Sigmoid colon (tissue), 7 donors: ENCODE measurements around the gene ENDOV. TPM values are rescaled to one million over a fixed set of nuclear protein-coding genes. Genes with fewer than 3 reads are reported as not detected.

Experiments
- DNase-seq: peaks from one replicate; pipeline ENCODE4 v3.0.0-alpha.2; 2019
- H3K27ac ChIP-seq, 4 donors: fragments of 200-600 bp; sonication (generic); one replicate each; pipeline ENCODE4 v1.5.1; 2016 to 2019; ENCODE audit warnings: mild to moderate bottlenecking in 1 of 4
- H3K27me3 ChIP-seq, 3 donors: fragments of 200-600 bp; sonication (generic); one replicate each; pipeline ENCODE4 v1.5.1; 2019; ENCODE audit warnings: mild to moderate bottlenecking in 1 of 3
- H3K36me3 ChIP-seq, 4 donors: fragments of 200-600 bp; sonication (generic); one replicate each; pipeline ENCODE4 v1.5.1; 2016 to 2019
- H3K4me1 ChIP-seq, 4 donors: fragments of 200-600 bp; sonication (generic); one replicate each; pipeline ENCODE4 v1.5.1; 2017 to 2019
- H3K4me3 ChIP-seq, 4 donors: fragments of 200-600 bp; sonication (generic); one replicate each; pipeline ENCODE4 v1.5.1; 2017 to 2019; ENCODE audit warnings: mild to moderate bottlenecking in 2 of 4, moderate library complexity in 1 of 4
- H3K9me3 ChIP-seq, 4 donors: fragments of 200-600 bp in 3 of 4; sonication (generic) in 3 of 4; one replicate each; pipeline versions ENCODE4 v1.5.1 to v1.6.1; 2013 to 2019
- CTCF ChIP-seq, 4 experiments: fragments of 450-650 bp in 3 of 4; fragments of 200-600 bp in 1 of 4; IDR thresholded peaks; one replicate each; pipeline ENCODE4 v1.5.1; 2016 to 2019; ENCODE audit warnings: antibody characterized with exemption in 4 of 4, mild to moderate bottlenecking in 3 of 4, moderate library complexity in 2 of 4
- EP300 ChIP-seq, 4 donors: sonication (generic); formaldehyde crosslinking; IDR thresholded peaks; one replicate each; pipeline ENCODE4 v1.6.1; 2017; ENCODE audit warnings: antibody characterized with exemption in 4 of 4
- POLR2A ChIP-seq, 2 donors: fragments of 450-650 bp; IDR thresholded peaks; one replicate each; pipeline ENCODE4 v1.6.1; 2016; ENCODE audit warnings: antibody characterized with exemption in 2 of 2, mild to moderate bottlenecking in 2 of 2, moderate library complexity in 2 of 2
- POLR2AphosphoS5 ChIP-seq, 4 donors: sonication (generic); formaldehyde crosslinking; IDR thresholded peaks; one replicate each; pipeline ENCODE4 v1.6.1; 2017; ENCODE audit warnings: antibody characterized with exemption in 4 of 4
- WGBS, 2 donors: extraction: QIAGEN DNeasy Blood & Tissue Kit; methylation state at CpG; one replicate each; pipeline ENCODE4 v1.1.7; 2013; 5-methylcytosine and 5-hydroxymethylcytosine counted together
- intact Hi-C: fragments of 100-400 bp; cut with DNase I; formaldehyde crosslinking; loops from one replicate; pipeline ENCODE4 v1.15.1; 2023
- polyA plus RNA-seq, 3 donors: library from polyadenylated mRNA; stranded (reverse); fragments of 200-250 nt; gene quantifications; one replicate each; pipeline ENCODE4 v1.2.3, GENCODE V29; 2013
- total RNA-seq, 4 donors: library from RNA; depleted of rRNA; stranded (reverse); fragments of >200 nt; gene quantifications; one replicate each; pipeline ENCODE4 v1.1.0, GENCODE V29; 2016
- donor health status: healthy with polysubstance abuse.
- donor health status: Bipolar disorder and iron deficiency.
- donor health status: healthy.

Gene ENDOV
- 10 to 100 TPM in 3 of 4 donors, 1 to 10 TPM in 1; 9.5 to 23.5 (median 16.7) TPM for total RNA-seq
- polyA plus RNA-seq, result 10 to 100 TPM; 14.1 to 18.6 (median 17.4) TPM

DNA sequence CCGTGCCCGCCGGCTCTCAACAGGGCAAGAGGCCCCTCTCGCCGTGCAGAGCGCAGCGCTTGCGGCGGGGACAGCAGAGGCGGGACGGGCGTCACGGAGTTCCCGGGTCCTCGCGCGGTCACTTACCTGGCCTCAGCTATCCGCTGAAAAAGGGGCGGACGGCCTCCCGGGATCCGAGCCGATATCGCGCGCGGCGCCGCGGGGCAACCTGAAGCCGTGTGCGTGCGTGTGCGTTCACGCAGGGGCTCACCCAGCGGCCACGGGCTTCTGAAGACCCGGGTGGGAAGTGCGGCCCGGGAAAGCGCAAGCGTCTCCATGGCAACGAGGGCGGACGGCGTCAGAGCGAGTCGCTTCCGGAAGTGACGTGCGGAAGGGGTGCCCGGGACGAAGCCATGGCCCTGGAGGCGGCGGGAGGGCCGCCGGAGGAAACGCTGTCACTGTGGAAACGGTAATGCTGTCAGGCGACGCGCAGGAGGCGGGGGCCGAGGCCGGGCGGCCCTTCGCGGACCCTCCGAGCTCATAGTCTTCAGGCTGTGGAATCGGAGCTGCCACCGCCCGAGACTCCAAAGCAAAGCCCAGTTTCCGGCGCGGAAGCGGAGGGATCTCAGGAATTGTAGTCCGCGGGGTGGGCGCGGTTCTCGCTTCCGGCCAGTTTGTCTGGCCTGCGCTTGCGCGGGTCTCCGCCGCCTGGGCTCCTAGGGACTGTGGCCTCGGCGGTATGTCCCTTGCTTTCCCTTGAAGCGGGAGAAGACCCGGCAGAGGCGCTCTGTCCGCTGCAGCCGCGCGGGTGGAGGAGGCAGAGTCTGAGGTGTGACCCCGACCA is at the start of gene ENDOV:
Gene ENDOV, plus strand, starts transcription at position 365 of the 823 bp plus-strand sequence. Its CDS starts 28 bp downstream, at position 393.
- Histone ChIP-seq H3K9me3 (no peaks in the 10 kb centered on the region), H3K4me3 (peak within 1 kb of the TSS; percentile 67 to 99 (median 78)), H3K27me3 (no peaks in the 10 kb centered on the region), H3K36me3 (peaks cover 0 to 29% (median 0%) of the 10 kb centered on the region in 4 donors), H3K27ac (peak within 1 kb of the TSS; percentile 89 to 97 (median 94)), H3K4me1 (peaks cover 0 to 39% (median 28%) of the 10 kb centered on the region in 4 donors)
- no peak for TF ChIP-seq CTCF (IDR thresholded peaks at IDR 0.05)
- peak in 1 of 4 donors; percentile 5 for TF ChIP-seq EP300 (IDR thresholded peaks at IDR 0.05)
- peak; percentile 22 to 32 for TF ChIP-seq POLR2A (IDR thresholded peaks at IDR 0.05)
- TF ChIP-seq POLR2AphosphoS5 (IDR thresholded peaks at IDR 0.05), result peak; percentile 46 to 77 (median 72)
- WGBS, 2 donors, result 0 to 1% methylated on average over 97 of the region's 97 CpGs
- intact Hi-C loops, result no loop called here
- peak; percentile 97 for DNase-seq

DNA sequence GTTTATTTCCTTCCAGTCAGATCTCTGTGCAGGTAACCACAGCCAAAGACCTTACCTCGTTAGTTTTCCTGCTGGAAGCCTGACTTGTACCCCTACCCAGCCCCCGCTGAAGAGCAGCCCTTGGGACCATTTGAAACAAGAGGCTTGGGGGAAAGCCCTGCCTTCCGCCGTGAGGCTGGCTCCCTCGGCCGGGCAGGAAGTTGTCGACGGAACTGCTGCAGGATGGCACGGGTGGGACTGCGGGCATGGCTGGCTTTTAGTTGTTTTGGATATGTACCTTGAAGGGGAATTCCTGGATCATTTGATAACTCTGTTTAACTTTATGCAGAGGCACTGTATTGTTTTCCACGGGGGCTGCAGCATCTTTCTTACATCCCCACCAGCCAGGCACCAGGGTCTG is 49.0 kb upstream of the ENDOV start:
- no peaks in the 10 kb centered on the region for H3K9me3 ChIP-seq
- WGBS, 2 donors, result 87 to 92% methylated on average over 11 of the region's 11 CpGs
- H3K36me3 ChIP-seq, result peaks cover 47 to 100% (median 75%) of the 10 kb centered on the region in 4 donors
- DNase-seq, result peak; percentile 55
- no peaks in the 10 kb centered on the region for H3K27me3 ChIP-seq
- TF ChIP-seq POLR2A (IDR thresholded peaks at IDR 0.05) (no peak), CTCF (IDR thresholded peaks at IDR 0.05) (no peak)
- H3K4me3 ChIP-seq, result no peak overlapping the region
- H3K27ac ChIP-seq, result no peak overlapping the region
- intact Hi-C loops, result loop anchor here (10.0 kb wide), 1 partner anchor 171 kb away; no protein-coding TSS in a partner anchor
- H3K4me1 ChIP-seq, result no peaks in the 10 kb centered on the region

GRCh38 chr17:80367503-80367902 is 47.5 kb upstream of the ENDOV start:
- no peaks in the 10 kb centered on the region for H3K4me1 ChIP-seq
- intact Hi-C loops, result loop anchor here (10.0 kb wide), 1 partner anchor 173 kb away; no protein-coding TSS in a partner anchor
- WGBS, 2 donors, result 92 to 94% methylated on average over 17 of the region's 17 CpGs
- peak; percentile 29 for DNase-seq
- H3K27me3 ChIP-seq, result no peaks in the 10 kb centered on the region
- H3K9me3 ChIP-seq, result no peaks in the 10 kb centered on the region
- TF ChIP-seq EP300 (IDR thresholded peaks at IDR 0.05) (no peak), POLR2AphosphoS5 (IDR thresholded peaks at IDR 0.05) (no peak), POLR2A (IDR thresholded peaks at IDR 0.05) (no peak), CTCF (IDR thresholded peaks at IDR 0.05) (no peak)
- H3K4me3 ChIP-seq, result no peak overlapping the region
- no peak overlapping the region for H3K27ac ChIP-seq
- peaks cover 49 to 100% (median 73%) of the 10 kb centered on the region in 4 donors for H3K36me3 ChIP-seq

DNA sequence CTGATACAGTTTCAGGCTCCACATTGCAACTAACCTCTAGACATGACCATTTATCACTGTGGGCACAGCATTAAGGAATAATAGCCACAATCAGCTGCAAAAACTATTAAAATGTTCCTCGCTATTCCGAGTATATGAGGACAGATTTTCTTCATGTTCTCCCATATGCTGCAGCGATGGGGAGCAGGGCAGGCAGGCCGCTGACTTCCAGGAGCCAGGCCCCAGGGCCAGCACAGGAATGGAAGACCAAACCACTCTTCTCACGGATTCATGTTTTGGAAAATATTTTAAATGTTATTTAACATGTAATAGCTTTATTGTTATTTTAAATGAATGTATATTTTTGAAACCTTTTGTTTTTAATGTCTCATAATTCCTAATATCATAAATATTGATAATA is 43.8 kb upstream of the ENDOV start:
- Histone ChIP-seq H3K9me3 (no peaks in the 10 kb centered on the region), H3K4me3 (no peak overlapping the region), H3K36me3 (peaks cover 40 to 100% (median 75%) of the 10 kb centered on the region in 4 donors), H3K27ac (no peak overlapping the region), H3K4me1 (no peaks in the 10 kb centered on the region), H3K27me3 (no peaks in the 10 kb centered on the region)
- intact Hi-C loops, result no loop called here
- 94 to 97% methylated on average over 5 of the region's 5 CpGs for WGBS, 2 donors
- TF ChIP-seq EP300 (IDR thresholded peaks at IDR 0.05), result no peak
- no peak for TF ChIP-seq POLR2A (IDR thresholded peaks at IDR 0.05)
- TF ChIP-seq CTCF (IDR thresholded peaks at IDR 0.05), result no peak
- TF ChIP-seq POLR2AphosphoS5 (IDR thresholded peaks at IDR 0.05), result no peak
- DNase-seq, result peak; percentile 26
